ENCODE measurements around the gene FGFR4. TPM values are rescaled to one million over a fixed set of nuclear protein-coding genes. Genes with fewer than 3 reads are reported as not detected.

Gene FGFR4
- total RNA-seq, result 1 to 10 TPM; 1.0 to 5.7 TPM

DNA sequence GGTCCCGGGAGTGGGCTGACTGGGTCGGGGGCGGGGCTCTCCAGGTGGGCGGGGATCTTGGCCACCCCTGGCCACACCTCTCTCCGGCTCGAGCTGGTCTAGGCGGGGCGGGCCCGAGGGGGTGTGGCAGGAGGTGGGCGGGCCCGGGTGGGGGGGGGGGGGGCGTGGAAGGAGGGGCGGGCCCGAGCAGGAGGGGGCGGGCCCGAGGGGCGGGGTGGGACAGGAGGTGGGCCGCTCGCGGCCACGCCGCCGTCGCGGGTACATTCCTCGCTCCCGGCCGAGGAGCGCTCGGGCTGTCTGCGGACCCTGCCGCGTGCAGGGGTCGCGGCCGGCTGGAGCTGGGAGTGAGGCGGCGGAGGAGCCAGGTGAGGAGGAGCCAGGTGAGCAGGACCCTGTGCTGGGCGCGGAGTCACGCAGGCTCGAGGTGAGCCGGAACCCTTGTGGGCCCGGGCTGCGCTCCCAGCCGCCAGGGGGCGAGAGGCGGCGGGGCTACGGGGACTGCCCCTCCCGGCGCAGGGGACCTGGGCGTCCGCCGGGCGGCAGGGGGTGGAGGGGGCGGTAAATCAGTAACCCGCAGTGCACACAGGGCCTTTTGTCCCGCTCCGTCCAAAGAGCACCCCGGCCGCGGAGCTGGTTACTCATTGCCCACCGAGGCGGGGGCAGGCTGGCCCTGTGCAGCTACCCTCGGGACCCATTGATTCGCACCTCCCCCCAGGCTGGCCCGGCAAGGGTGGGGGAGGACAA, at the start of gene FGFR4:
FGFR4 (plus strand) TSS at position 262 of the 744 bp plus-strand sequence. CDS start 2,688 bp downstream, outside the sequence.

DNA sequence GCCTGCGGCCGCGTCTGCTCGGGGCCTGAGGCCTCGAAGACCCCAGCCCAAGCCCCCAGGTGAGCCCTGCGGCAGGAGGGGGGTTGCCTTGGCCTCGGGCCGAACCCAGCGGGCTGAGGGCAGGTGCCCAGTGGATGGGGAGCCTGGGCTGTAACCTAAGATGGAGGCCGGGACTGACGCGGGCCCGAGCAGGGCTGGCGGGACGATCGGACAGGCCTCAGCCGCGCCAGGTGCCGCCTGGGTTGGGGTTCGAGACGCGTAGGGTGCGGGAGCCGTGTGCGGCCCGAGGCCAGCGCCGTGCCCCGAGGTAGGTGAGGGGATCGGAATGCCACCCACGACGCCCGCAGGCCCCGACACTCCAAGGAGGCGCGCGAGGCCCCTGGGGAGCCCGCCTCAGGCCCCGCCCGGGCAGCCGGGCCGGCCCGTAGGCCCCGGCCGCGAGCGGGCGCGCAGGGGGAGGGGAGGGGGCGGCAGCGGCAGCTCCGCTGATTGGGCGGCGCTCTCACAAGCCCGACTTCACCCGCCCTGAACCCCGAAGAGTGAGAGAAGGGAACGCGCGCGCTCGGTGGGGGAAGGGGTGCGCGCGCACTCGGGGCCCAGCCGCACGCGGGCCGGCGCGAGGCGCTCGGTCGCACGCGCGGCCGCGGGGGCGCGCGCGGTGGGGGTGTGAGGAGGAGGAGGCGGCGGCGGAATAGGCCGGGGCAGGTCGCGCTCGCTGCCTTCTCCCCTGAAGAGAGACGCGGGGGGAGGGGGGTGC, 46.6 kb downstream of the FGFR4 start, which contains the start of gene NSD1:
NSD1 (plus strand) TSS at position 678 of the 757 bp plus-strand sequence. CDS start 1,331 bp downstream, outside the sequence.

Other genes starting within 250 kb of the FGFR4 start
- under 1 TPM; under 0.01 to 0.34 TPM for gene HK3, start 187.6 kb upstream of the FGFR4 start, total RNA-seq
- 10 to 100 TPM; 18.9 to 24.6 TPM for gene UIMC1, start 80.1 kb upstream of the FGFR4 start, total RNA-seq
- 10 to 100 TPM; 10.7 to 20.3 TPM for gene ZNF346, start 64.2 kb upstream of the FGFR4 start, total RNA-seq
- gene NSD1, start 46.9 kb downstream of the FGFR4 start, total RNA-seq, result 10 to 100 TPM; 39.2 to 47.3 TPM
- gene RAB24, start 216.8 kb downstream of the FGFR4 start, total RNA-seq, result 10 to 100 TPM; 13.4 to 14.7 TPM
- 100 to 1,000 TPM; 155 to 194 TPM for gene PRELID1, start 216.9 kb downstream of the FGFR4 start, total RNA-seq
- gene MXD3, start 225.0 kb downstream of the FGFR4 start, total RNA-seq, result 10 to 100 TPM; 11.0 to 13.3 TPM